Hepatocyte (in vitro differentiated cells): ENCODE data around the gene SLC19A2. TPM values are rescaled to one million over a fixed set of nuclear protein-coding genes. Genes with fewer than 3 reads are reported as not detected.

ENCODE experiments used
- DNase-seq: peaks from one replicate; pipeline ENCODE4 v3.0.0-alpha.2; 2016; ENCODE audit warnings: low spot score
- H2AFZ ChIP-seq: fragments of 200-600 bp; sonication (generic); 2 replicates; pipeline ENCODE4 v1.6.0; 2016; ENCODE audit warnings: antibody characterized with exemption, mild to moderate bottlenecking
- H3K27ac ChIP-seq: fragments of 200-600 bp; sonication (generic); 2 replicates; pipeline ENCODE4 v1.5.1; 2016; ENCODE audit warnings: mild to moderate bottlenecking
- H3K27me3 ChIP-seq: fragments of 200-600 bp; sonication (generic); 2 replicates; pipeline ENCODE4 v1.6.1; 2016
- H3K36me3 ChIP-seq: fragments of 200-600 bp; sonication (generic); replicated peaks from 2 replicates; pipeline ENCODE4 v1.5.1; 2016; ENCODE audit warnings: low read depth; ENCODE audit not compliant: insufficient read depth
- H3K4me1 ChIP-seq: fragments of 200-600 bp; sonication (generic); 2 replicates; pipeline ENCODE4 v1.5.1; 2016; ENCODE audit warnings: mild to moderate bottlenecking, moderate library complexity; ENCODE audit not compliant: insufficient read depth
- H3K4me2 ChIP-seq: fragments of 200-600 bp; sonication (generic); 2 replicates; pipeline ENCODE4 v1.6.0; 2016
- H3K4me3 ChIP-seq: fragments of 200-600 bp; sonication (generic); 2 replicates; pipeline ENCODE4 v1.5.1; 2016; ENCODE audit warnings: mild to moderate bottlenecking
- H3K79me2 ChIP-seq: fragments of 200-600 bp; sonication (generic); 2 replicates; pipeline ENCODE4 v1.6.0; 2017; ENCODE audit warnings: mild to moderate bottlenecking
- H3K9me2 ChIP-seq: fragments of 200-600 bp; sonication (generic); replicated peaks from 2 replicates; pipeline ENCODE4 v1.6.0; 2017; ENCODE audit warnings: mild to moderate bottlenecking; ENCODE audit not compliant: insufficient read depth
- H3K9me3 ChIP-seq: fragments of 200-600 bp; sonication (generic); 2 replicates; pipeline ENCODE4 v1.5.1; 2016; ENCODE audit warnings: low read depth, mild to moderate bottlenecking
- H4K20me1 ChIP-seq: fragments of 200-600 bp; sonication (generic); 2 replicates; pipeline ENCODE4 v1.6.0; 2016; ENCODE audit warnings: mild to moderate bottlenecking; ENCODE audit not compliant: insufficient read depth, poor library complexity, severe bottlenecking
- EZH2 ChIP-seq: fragments of 200-600 bp; sonication (generic); IDR thresholded peaks from 2 replicates; pipeline ENCODE4 v1.6.1; 2016; ENCODE audit warnings: antibody characterized with exemption, mild to moderate bottlenecking, borderline replicate concordance
- EZH2phosphoT487 ChIP-seq: fragments of 200-600 bp; sonication (generic); IDR thresholded peaks from one replicate; pipeline ENCODE4 v1.6.1; 2018; ENCODE audit warnings: antibody characterized with exemption, mild to moderate bottlenecking, low read depth, moderate library complexity; ENCODE audit not compliant: unreplicated experiment, severe bottlenecking
- WGBS: methylation state at CpG from one replicate; pipeline ENCODE4 v1.1.6; 2016; ENCODE audit warnings: low lambda C conversion rate; ENCODE audit errors: missing lambda C conversion rate; 5-methylcytosine and 5-hydroxymethylcytosine counted together
- polyA plus RNA-seq: library from polyadenylated mRNA; unstranded; fragments of >200 nt; fragmentation: Nextera tagmentation; extraction: Ambion mirVana; gene quantifications from 2 replicates; pipeline ENCODE4 v1.2.1, GENCODE V29; 2016
- total RNA-seq: library from RNA; depleted of rRNA; stranded (reverse); fragments of >200 nt; gene quantifications from 2 replicates; pipeline ENCODE4 v1.2.3, GENCODE V29; 2014
- TF ChIP-seq, protein P1 (sequence below): fragments of 200-600 bp; sonication (generic); IDR thresholded peaks from 2 replicates; pipeline ENCODE4 v1.5.1; 2016; ENCODE audit warnings: antibody characterized with exemption, mild to moderate bottlenecking; ENCODE audit not compliant: poor library complexity

SLC19A2 gene
- total and polyA plus RNA-seq, 2 experiments from 2014 or later: 15.0 to 41.7 TPM

- H3K9me3 ChIP-seq: no peaks in the 10 kb centered on the region
- no peaks in the 10 kb centered on the region for H3K4me1 ChIP-seq
- H2AFZ ChIP-seq: no peak overlapping the region
- no peaks in the 10 kb centered on the region for H3K9me2 ChIP-seq
- H3K4me2 ChIP-seq: no peak overlapping the region
- no peaks in the 10 kb centered on the region for H4K20me1 ChIP-seq
- no peaks in the 10 kb centered on the region for H3K27me3 ChIP-seq
- no peaks in the 10 kb centered on the region for H3K36me3 ChIP-seq
- H3K4me3 ChIP-seq: no peak overlapping the region
- 91% methylated on average over 2 of the region's 2 CpGs for WGBS
- no peaks in the 10 kb centered on the region for H3K79me2 ChIP-seq
- DNase-seq: no peak
- no peak overlapping the region for H3K27ac ChIP-seq
- TF ChIP-seq, protein P1, sequence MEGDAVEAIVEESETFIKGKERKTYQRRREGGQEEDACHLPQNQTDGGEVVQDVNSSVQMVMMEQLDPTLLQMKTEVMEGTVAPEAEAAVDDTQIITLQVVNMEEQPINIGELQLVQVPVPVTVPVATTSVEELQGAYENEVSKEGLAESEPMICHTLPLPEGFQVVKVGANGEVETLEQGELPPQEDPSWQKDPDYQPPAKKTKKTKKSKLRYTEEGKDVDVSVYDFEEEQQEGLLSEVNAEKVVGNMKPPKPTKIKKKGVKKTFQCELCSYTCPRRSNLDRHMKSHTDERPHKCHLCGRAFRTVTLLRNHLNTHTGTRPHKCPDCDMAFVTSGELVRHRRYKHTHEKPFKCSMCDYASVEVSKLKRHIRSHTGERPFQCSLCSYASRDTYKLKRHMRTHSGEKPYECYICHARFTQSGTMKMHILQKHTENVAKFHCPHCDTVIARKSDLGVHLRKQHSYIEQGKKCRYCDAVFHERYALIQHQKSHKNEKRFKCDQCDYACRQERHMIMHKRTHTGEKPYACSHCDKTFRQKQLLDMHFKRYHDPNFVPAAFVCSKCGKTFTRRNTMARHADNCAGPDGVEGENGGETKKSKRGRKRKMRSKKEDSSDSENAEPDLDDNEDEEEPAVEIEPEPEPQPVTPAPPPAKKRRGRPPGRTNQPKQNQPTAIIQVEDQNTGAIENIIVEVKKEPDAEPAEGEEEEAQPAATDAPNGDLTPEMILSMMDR: no peak
Measured at GRCh38 chr1:169497317-169497716, 11.6 kb upstream of the SLC19A2 start.

DNA sequence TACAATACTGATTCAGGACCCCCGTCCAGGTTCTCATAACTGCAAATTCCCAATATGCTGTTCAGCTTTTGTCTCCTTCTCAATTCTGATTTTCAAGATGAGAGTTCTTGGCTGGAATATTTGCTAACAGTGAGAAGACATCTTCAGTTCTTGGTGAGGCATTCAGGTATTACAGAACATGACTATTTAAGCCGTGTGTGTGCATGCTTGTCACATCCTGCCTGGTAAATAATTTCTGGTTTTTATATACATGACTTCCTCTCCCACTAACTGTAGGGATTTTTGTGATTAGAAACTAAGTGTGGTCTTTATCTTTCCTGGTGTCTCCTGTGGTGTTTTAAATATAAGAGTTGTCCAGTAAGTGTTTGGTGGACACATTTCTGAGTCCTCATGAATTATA, 10.2 kb upstream of the SLC19A2 start:
- TF ChIP-seq EZH2: no peak
- no peak for TF ChIP-seq EZH2phosphoT487
- TF ChIP-seq, protein P1: no peak

DNA sequence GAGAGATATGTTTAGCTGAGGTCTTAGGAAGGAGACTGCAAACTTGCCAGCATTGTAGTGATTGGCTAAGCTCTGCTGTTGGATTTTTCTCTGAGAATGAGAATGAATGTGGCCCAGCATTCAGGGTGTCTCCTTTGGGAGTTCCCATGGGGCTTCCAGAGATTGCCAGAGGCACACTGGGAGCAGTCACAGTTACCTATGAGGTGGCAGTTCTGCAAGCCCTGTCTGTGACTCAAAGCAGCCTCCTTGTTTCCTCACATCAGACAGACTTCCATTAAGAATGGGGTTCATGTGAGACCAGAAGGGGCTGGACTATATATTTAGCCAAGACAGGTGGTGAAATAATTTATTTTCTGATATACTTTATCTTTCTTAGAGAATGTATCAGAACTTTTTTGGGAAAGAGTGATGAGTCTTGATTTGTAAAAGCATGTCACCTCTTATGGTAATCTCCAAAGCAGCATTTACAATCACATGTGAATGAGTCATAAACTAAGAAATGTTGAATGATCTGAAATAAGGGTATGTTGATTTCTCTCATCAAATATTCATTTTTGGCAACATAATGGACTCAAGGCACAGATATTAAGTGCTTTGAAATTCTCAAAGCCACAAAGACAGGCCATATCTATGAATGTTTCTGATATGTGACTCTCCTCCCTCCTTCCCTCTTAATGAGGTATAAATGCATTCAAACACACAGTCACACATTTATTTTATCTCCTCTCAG, 9.5 kb upstream of the SLC19A2 start:
- no peaks in the 10 kb centered on the region for H3K27me3 ChIP-seq
- H2AFZ ChIP-seq: no peak overlapping the region
- H3K9me2 ChIP-seq: no peaks in the 10 kb centered on the region
- H3K79me2 ChIP-seq: no peaks in the 10 kb centered on the region
- no peaks in the 10 kb centered on the region for H3K4me1 ChIP-seq
- TF ChIP-seq, protein P1: no peak
- TF ChIP-seq EZH2 (no peak), EZH2phosphoT487 (no peak)
- H3K36me3 ChIP-seq: no peaks in the 10 kb centered on the region
- H3K4me3 ChIP-seq: no peak overlapping the region
- H3K9me3 ChIP-seq: no peaks in the 10 kb centered on the region
- H3K27ac ChIP-seq: no peak overlapping the region
- no peak overlapping the region for H3K4me2 ChIP-seq
- no peaks in the 10 kb centered on the region for H4K20me1 ChIP-seq
- no peak for DNase-seq

More for the DNA sequence above, 10.2 kb upstream of the SLC19A2 start:
- 68% methylated on average over 2 of the region's 2 CpGs for WGBS
- no peaks in the 10 kb centered on the region for H3K9me3 ChIP-seq
- no peaks in the 10 kb centered on the region for H3K9me2 ChIP-seq
- H3K4me1 ChIP-seq: no peaks in the 10 kb centered on the region
- no peaks in the 10 kb centered on the region for H3K27me3 ChIP-seq
- no peak overlapping the region for H3K4me2 ChIP-seq
- H2AFZ ChIP-seq: no peak overlapping the region
- no peak overlapping the region for H3K4me3 ChIP-seq
- H4K20me1 ChIP-seq: no peaks in the 10 kb centered on the region
- no peak for DNase-seq
- no peak overlapping the region for H3K27ac ChIP-seq
- no peaks in the 10 kb centered on the region for H3K36me3 ChIP-seq
- no peaks in the 10 kb centered on the region for H3K79me2 ChIP-seq

DNA sequence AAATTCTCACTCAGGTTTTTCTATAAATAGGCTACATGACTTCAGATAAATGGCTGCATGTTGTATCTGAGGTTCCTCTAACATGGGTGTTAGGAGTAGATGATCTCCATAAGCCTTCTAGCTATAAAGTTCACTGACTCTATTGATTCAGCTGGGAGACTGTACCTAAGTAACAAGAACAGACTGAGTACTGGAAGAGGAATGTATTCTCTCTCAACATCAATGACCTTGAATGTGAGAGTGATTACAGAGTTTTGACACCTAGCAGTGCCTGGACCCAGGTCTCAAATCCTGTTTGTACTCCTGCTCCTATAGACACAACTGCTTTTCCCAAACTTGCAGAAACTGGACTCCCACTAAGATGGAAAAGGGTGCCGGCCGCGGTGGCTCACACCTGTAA, 8.6 kb upstream of the SLC19A2 start:
- no peak overlapping the region for H3K27ac ChIP-seq
- no peaks in the 10 kb centered on the region for H3K4me1 ChIP-seq
- H3K36me3 ChIP-seq: no peaks in the 10 kb centered on the region
- 88% methylated on average over 3 of the region's 3 CpGs for WGBS
- DNase-seq: no peak
- TF ChIP-seq, protein P1: no peak
- TF ChIP-seq EZH2phosphoT487: no peak
- TF ChIP-seq EZH2: no peak
- no peak overlapping the region for H2AFZ ChIP-seq
- H3K79me2 ChIP-seq: no peaks in the 10 kb centered on the region
- no peaks in the 10 kb centered on the region for H3K9me2 ChIP-seq
- no peaks in the 10 kb centered on the region for H4K20me1 ChIP-seq
- no peak overlapping the region for H3K4me3 ChIP-seq
- H3K27me3 ChIP-seq: no peaks in the 10 kb centered on the region
- H3K9me3 ChIP-seq: no peaks in the 10 kb centered on the region
- no peak overlapping the region for H3K4me2 ChIP-seq
